GM21576 (cell line): Measurements from ENCODE around the gene RSAD1.

Experiments used
- ATAC-seq: cut with Tn5 transposase; IDR thresholded peaks from one replicate; pipeline ENCODE4 v1.9.1; 2021; ENCODE audit warnings: mild to moderate bottlenecking, moderate library complexity; ENCODE audit not compliant: unreplicated experiment

RSAD1 gene

GRCh38 chr17:50517011-50517410 lies 38.4 kb downstream of the RSAD1 start:
- no peak for ATAC-seq

DNA sequence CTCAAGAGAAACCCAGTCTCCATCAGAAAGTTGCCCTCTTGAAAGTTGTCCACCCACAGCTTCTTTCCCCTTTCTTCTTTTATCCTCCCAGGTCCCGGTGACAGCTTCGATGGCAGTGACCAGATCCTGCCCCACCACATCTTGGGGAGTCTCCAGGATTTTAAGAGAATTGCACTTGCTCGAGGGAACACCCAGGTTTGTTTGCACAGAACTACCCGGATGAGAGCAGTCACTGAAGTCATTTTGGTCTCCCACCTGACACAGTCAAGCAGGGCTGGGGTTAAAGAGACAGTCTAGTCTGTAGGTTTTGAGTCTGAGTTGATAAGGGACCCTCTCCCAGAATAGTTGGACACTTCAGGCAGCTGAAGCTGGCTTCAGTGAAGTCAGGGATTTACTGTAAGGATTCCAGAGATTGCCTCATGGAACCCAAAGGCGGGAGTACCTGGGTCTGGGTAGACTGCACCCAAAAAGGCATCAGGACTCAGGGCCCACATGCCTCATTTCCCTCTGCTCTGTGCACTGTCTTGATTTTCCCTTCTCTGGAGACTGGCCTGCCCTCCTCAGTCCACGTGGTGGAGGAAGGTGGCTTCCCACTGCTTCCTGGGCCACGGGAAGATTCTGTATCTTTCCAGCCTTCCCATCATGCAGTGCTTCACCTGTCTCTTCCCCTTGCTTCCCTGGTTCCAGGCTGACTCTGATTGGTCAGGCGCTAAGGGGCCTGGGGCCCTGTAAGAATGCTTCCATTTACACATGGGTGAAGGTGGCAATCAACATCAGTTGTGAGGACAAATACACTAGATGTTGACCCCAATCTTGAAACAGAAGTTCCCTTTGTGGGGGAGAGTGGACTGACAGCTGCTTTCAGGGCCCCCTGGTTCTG lies 39.1 kb downstream of the RSAD1 start:
- ATAC-seq: no peak

DNA sequence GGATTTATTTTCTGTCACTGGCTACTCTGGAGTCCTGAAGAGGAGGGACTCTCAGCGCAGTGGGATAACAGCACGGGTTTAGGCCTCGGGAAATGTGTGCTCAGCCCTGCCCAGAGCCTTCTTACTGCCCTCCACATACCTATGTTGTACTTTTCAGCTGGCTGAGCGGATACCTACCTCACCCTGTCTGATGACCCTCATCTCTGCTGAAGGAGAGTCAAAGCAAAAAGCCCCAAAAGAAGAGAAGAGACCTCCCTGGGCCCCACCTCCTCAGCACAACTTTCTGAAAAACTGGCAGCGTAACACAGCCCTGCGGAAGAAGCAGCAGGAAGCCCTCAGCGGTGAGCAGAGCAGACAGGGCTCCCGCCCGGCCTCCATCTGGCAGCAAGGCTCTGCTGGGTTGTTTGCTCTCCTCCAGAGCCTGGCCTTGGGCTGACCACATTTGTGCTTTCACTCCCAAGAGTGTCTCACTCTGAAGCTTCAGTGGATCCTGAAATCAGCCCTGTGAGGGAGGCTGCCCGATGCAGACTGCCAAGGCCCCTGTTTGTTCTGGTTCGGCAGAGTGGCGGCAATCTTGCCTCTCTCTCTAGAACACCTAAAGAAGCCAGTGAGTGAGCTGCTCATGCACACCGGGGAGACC lies 39.8 kb downstream of the RSAD1 start:
- no peak for ATAC-seq

GRCh38 chr17:50519141-50519834 lies 40.6 kb downstream of the RSAD1 start:
- ATAC-seq: no peak

DNA sequence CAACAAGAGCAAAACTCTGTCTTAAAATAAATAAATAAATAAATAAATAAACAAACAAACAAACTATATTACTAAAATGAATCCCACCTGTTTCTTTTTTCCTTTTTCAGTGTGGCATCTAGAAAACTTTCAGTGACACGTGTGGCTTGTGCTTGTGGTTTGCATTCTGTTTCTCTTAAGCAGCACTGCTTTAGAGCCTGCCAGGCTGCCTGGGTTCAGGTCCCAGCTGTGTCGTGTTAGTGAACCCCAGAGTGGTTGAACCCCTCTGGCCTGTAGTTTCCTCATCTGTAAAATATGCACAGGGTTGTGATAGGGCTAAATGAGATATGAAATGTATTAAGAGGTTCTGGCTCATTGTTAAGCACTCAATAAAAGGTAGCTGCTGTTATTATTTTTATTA lies 41.8 kb downstream of the RSAD1 start:
- no peak for ATAC-seq

- no peak for ATAC-seq
Observed at GRCh38 chr17:50521514-50521913, 42.9 kb downstream of the RSAD1 start.

DNA sequence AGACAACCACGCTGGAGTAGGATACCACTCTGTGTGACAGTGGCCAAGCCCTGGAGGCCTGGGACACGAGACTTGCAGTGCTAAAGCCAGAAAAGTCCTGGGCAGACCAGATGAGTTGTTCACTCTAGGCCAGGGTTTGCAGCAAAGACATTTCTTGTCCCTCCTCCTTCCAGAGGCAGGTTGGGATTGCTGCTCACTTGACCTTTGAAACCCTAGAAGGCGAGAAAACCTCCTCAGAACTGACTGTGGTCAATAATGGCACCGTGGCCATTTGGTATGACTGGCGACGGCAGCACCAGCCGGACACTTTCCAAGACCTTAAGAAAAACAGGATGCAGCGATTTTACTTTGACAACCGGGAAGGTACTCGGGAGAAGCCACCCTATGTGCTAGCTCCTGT lies 44.1 kb downstream of the RSAD1 start:
- no peak for ATAC-seq

DNA sequence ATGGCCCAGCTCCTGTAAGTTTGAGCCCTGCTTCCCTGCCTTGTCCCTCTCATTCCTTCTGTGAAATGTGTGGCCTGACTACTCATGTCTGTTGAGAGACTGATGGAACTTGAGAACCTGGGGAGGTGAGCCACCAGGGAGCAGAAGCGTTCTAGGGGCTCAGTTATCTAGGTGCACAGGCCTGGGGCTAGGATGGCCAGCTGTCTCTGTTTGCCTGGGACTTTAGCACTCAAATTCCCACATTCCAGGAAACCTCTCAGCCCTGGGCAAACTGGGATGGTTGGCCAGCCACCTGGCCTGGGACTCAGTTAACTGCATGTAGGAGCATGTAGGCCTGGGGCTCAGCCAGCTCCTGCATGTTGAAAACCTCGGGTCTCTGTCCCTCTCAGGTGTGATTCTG lies 44.5 kb downstream of the RSAD1 start:
- ATAC-seq: no peak

DNA sequence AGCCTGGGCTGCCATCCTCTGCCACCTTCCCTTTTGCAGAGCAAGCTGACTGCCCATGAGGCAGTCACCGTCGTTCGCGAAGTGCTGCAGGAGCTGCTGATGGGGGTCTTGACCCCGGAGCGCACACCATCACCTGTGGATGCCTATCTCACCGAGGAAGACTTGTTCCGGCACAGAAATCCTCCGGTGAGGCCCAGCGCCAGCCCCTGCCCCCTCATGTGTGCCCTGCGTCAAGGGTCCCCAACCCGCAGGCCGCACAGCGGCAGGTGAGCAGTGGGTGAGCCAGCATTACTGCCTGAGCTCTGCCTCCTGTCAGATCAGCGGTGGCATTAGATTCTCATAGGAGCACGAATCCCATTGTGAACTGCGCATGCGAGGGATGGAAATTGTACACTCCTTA lies 46.2 kb downstream of the RSAD1 start:
- ATAC-seq: no peak

GRCh38 chr17:50527155-50527762 lies 48.6 kb downstream of the RSAD1 start:
- ATAC-seq: no peak

GRCh38 chr17:50527949-50528474 lies 49.4 kb downstream of the RSAD1 start:
- ATAC-seq: no peak

GRCh38 chr17:50529849-50530248 lies 51.2 kb downstream of the RSAD1 start:
- no peak for ATAC-seq

DNA sequence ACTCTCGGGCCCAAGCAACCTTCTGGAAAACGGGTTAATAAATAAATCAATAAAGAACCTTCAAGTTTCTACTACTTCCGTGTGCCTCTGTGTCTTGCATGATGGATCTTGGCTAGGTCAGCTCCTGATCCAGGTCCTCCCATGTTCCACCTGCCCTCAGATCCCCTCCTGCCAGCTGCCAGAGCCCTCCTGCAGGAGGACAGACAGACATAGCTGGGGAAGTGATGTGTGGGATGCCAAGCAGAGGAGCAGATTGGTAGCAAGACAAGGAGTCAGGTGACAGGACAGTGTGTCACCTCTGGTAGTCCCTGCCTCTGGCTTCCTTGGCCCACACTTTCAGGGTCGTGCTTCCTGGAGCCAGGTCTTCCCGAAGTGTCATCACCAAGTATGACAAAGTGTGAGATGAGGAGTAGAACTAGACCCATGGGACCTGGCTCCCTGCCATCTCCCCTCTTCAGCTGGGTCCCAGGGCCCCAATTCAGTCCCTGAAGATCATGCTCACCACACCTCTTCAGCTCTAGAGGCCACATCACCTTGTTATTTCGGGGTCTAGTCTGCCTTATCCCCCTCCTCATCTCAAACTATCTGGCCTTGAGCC lies 52.9 kb downstream of the RSAD1 start:
- ATAC-seq: no peak

DNA sequence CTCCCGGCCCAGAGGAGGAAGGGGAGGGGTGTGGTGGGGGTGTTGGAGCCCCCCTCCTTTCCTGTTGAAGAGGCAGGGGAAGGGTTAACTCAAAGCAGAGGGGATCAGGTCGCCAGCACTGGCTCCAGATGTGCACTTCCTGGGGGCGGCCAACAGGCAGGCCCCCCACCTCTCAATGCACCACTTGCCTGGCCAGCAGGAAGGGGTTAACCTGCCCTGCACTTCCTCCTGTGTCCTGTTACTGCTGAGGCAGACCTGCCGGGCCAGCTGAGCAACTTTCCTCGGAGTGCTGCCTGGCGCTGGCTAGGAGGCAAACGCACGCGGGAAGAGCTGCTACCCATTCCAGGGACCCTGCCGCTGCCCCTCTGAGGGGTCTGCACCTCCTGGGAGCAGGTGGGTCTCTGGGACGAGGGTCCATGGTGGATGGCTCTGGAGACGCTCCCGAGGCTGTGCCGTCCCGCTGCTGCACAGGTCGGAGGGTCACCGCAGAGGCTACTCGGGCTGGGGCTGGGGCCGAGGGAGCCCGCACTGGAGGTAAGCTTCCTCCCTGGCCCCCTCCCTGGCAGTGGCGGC lies 53.9 kb downstream of the RSAD1 start, which contains the start of gene EPN3:
Gene EPN3 (plus strand): TSS at position 284 of the 573 bp plus-strand sequence. CDS start 3,822 bp downstream, outside the sequence.
- ATAC-seq: no peak

DNA sequence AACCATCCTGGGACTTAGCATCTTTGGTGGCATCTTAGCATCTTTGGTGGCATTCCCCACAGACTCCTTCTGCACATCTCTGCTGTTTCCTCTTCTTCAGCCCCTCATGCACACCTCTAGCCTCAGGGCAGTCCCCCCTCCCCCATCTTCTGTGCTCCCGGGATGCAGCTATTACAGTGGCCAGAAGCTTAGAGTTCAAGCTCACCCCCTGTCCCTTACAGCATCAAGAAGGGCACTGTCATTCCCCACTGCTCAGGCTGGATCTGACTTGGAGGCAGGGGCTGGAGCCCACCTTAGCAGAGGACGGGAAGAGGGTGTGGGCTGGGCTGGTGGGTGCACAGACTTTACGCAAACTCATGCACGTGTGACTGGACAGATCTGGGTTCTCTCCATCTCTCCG lies 54.5 kb downstream of the RSAD1 start:
- ATAC-seq: no peak

GRCh38 chr17:50533720-50534148 lies 55.1 kb downstream of the RSAD1 start:
- ATAC-seq: no peak

- ATAC-seq: no peak
Observed at GRCh38 chr17:50534222-50534978, 55.7 kb downstream of the RSAD1 start.

DNA sequence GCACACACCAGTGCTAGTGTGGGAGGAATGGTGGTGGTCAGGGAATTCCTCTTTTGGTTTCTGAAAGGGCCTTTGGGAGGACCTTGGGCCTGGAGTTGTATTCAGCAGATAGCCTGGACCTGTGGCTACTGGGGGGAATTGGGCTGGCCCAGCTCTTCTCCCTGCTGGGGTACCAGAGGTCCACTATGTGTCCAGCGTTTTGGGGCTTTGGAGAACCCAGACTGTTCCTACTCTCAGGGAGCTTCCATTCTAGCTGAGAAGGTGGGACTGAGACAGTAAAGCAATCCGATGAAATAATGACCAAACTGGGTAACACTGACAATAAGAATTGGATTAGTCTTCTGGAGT lies 56.3 kb downstream of the RSAD1 start:
- ATAC-seq: no peak

DNA sequence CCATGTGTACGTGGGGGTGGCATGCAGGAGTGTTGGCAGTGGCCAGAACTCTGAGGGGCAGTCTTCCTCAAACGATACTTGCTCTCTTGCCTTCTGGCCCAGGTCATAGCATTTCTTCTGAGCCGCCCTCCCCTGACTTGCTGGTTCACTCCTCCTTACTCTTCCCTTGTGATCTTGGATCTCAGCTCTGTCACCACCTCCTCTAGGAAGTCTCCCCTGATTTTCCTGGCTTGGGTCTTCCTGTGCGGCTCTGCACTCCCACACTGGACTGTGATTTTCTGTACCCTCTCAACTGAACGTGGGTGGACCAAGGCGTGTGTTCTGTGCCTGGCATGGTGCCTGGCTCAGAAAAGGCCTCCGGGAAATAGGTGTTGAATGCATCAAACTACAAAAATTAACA lies 56.7 kb downstream of the RSAD1 start:
- no peak for ATAC-seq
